ENCODE data around the gene PPFIA1. TPM values are rescaled to one million over a fixed set of nuclear protein-coding genes. Genes with fewer than 3 reads are reported as not detected.
A peak's percentile ranks its signal among the peaks of the same experiment; 100 is the strongest.
"Not testable (repeated sequence)": the region's sequence is repeated elsewhere in the genome, so short reads cannot be mapped to it uniquely, and the experiment has no call there.

The PPFIA1 gene
- total and polyA plus RNA-seq, 2 of the 13 experiments (the other 11 are each of a cell fraction or from before 2014, with no cell fraction given) = 29.9 to 45.2 TPM

DNA sequence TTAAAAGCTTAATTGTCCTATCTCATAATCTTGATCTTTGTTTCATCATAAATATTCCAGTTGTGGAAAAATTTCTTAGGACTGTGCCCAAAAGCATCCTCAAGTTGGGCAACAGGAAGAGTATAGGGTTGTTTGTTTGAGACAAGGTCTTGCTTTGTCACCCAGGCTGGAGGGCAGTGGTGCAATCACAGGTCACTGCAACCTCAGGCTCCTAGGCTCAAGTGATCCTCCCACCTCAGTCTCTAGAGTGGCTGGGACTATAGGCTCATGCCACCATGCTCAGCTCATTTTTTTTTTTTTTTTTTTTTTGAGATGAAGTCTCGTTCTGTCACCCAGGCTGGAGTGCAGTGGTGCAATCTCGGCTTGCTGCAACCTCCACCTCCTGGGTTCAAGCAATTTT lies 11.4 kb upstream of the PPFIA1 start:
- in situ Hi-C loops (cut with HindIII; ENCODE audit: extremely low pct_ligation_motif_present, low pct_unique_long_range_greater_than_20kb); H3K4me2 ChIP-seq (ENCODE audit: low read depth, low read length); H3K9ac ChIP-seq (ENCODE audit: insufficient read depth, low read depth, low read length); H3K9me3 ChIP-seq (ENCODE audit: low read length); BruUV-seq (replicated peaks); H3K27ac ChIP-seq (ENCODE audit: extremely low read length, insufficient read depth, low read length); intact Hi-C loops (cut with micrococcal nuclease; ENCODE audit: unreplicated experiment); H3K79me2 ChIP-seq (ENCODE audit: insufficient read depth, low read length); H3K36me3 ChIP-seq (replicated peaks in 1 of 2; ENCODE audit: control insufficient read depth in 1 of 2, insufficient read depth in 2 of 2, low read length in 2 of 2); POLR2A ChIA-PET; H4K20me1 ChIP-seq (ENCODE audit: insufficient read depth, low read length); H2AFZ ChIP-seq (ENCODE audit: low read length); H3K4me3 ChIP-seq (replicated peaks in 1 of 3; ENCODE audit: insufficient read depth in 1 of 3, low read depth in 2 of 3, low read length in 3 of 3); CTCF ChIA-PET (ENCODE audit: low intra/inter-chr PET ratio, low total read pairs); H3K27me3 ChIP-seq (ENCODE audit: control insufficient read depth in 1 of 2, insufficient read depth in 2 of 2, low read length in 2 of 2); TF ChIP-seq SOX13 (IDR thresholded peaks at IDR 0.05); FOXA1 (IDR thresholded peaks at IDR 0.05); SOX6 (IDR thresholded peaks at IDR 0.05); FOXP1 (IDR thresholded peaks at IDR 0.05); EP300 (CRISPR knock-in tag; IDR thresholded peaks at IDR 0.05; ENCODE audit: borderline replicate concordance): not testable (repeated sequence)
- H3K4me1 ChIP-seq (ENCODE audit: insufficient read depth, low read length) = peaks cover 20% of the 10 kb centered on the region
- ATAC-seq (peak; percentile 82), FAIRE-seq (peak; percentile 87), DNase-seq (ENCODE audit: low spot score) (peak; percentile 77)
- WGBS (ENCODE audit: low lambda C conversion rate) = 0% methylated on average over 2 of the region's 2 CpGs
- TF ChIP-seq SOX13 (CRISPR knock-in tag; conservative IDR thresholded peaks at IDR 0.05 in 1 of 2, IDR thresholded peaks at IDR 0.05 in 1 of 2) (peak in 1 of 2 experiments; percentile 29; a peak in 1 of 4 replicates), NR2F6 (IDR thresholded peaks at IDR 0.05) (peak; percentile 40), NR2F6 (CRISPR knock-in tag; IDR thresholded peaks at IDR 0.05) (peak; percentile 36; the same call in 1 of the 2 replicates), FOXA1 (CRISPR knock-in tag; IDR thresholded peaks at IDR 0.05) (0 out of 2 replicates have a peak, but pooled peaks have one; percentile 20), RARA (CRISPR knock-in tag; IDR thresholded peaks at IDR 0.05) (0 out of 2 replicates have a peak, but pooled peaks have one; percentile 22), SOX6 (CRISPR knock-in tag; IDR thresholded peaks at IDR 0.05) (peak; percentile 18; the same call in 1 of the 2 replicates), FOXP1 (CRISPR knock-in tag; IDR thresholded peaks at IDR 0.05) (0 out of 2 replicates have a peak, but pooled peaks have one; percentile 20), HNF4A (CRISPR knock-in tag; IDR thresholded peaks at IDR 0.05) (0 out of 2 replicates have a peak, but pooled peaks have one; percentile 11), EP300 (IDR thresholded peaks at IDR 0.05; ENCODE audit: low read depth in 2 of 2, low read length in 2 of 2) (peak in 1 of 2 experiments; percentile 31; a peak in 1 of 4 replicates), GATAD2A (CRISPR knock-in tag; IDR thresholded peaks at IDR 0.05) (peak; percentile 51; the same call in 1 of the 2 replicates), CEBPB (IDR thresholded peaks at IDR 0.05; ENCODE audit: borderline replicate concordance, low read depth, low read length) (peak; percentile 92), SALL1 (CRISPR knock-in tag; IDR thresholded peaks at IDR 0.05) (0 out of 2 replicates have a peak, but pooled peaks have one; percentile 28), FOSL2 (CRISPR knock-in tag; IDR thresholded peaks at IDR 0.05) (0 out of 2 replicates have a peak, but pooled peaks have one; percentile 9)
- TF ChIP-seq, protein P1, sequence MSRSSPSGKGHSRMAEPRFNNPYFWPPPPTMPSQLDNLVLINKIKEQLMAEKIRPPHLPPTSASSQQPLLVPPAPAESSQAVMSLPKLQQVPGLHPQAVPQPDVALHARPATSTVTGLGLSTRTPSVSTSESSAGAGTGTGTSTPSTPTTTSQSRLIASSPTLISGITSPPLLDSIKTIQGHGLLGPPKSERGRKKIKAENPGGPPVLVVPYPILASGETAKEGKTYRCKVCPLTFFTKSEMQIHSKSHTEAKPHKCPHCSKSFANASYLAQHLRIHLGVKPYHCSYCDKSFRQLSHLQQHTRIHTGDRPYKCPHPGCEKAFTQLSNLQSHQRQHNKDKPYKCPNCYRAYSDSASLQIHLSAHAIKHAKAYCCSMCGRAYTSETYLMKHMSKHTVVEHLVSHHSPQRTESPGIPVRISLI (CRISPR knock-in tag; IDR thresholded peaks at IDR 0.05; ENCODE audit: borderline replicate concordance) = peak; percentile 60; the same call in 1 of the 2 replicates
- TF ChIP-seq, protein P2, sequence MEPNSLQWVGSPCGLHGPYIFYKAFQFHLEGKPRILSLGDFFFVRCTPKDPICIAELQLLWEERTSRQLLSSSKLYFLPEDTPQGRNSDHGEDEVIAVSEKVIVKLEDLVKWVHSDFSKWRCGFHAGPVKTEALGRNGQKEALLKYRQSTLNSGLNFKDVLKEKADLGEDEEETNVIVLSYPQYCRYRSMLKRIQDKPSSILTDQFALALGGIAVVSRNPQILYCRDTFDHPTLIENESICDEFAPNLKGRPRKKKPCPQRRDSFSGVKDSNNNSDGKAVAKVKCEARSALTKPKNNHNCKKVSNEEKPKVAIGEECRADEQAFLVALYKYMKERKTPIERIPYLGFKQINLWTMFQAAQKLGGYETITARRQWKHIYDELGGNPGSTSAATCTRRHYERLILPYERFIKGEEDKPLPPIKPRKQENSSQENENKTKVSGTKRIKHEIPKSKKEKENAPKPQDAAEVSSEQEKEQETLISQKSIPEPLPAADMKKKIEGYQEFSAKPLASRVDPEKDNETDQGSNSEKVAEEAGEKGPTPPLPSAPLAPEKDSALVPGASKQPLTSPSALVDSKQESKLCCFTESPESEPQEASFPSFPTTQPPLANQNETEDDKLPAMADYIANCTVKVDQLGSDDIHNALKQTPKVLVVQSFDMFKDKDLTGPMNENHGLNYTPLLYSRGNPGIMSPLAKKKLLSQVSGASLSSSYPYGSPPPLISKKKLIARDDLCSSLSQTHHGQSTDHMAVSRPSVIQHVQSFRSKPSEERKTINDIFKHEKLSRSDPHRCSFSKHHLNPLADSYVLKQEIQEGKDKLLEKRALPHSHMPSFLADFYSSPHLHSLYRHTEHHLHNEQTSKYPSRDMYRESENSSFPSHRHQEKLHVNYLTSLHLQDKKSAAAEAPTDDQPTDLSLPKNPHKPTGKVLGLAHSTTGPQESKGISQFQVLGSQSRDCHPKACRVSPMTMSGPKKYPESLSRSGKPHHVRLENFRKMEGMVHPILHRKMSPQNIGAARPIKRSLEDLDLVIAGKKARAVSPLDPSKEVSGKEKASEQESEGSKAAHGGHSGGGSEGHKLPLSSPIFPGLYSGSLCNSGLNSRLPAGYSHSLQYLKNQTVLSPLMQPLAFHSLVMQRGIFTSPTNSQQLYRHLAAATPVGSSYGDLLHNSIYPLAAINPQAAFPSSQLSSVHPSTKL (CRISPR knock-in tag; IDR thresholded peaks at IDR 0.05) = 0 out of 2 replicates have a peak, but pooled peaks have one; percentile 25
- TF ChIP-seq, protein P3, sequence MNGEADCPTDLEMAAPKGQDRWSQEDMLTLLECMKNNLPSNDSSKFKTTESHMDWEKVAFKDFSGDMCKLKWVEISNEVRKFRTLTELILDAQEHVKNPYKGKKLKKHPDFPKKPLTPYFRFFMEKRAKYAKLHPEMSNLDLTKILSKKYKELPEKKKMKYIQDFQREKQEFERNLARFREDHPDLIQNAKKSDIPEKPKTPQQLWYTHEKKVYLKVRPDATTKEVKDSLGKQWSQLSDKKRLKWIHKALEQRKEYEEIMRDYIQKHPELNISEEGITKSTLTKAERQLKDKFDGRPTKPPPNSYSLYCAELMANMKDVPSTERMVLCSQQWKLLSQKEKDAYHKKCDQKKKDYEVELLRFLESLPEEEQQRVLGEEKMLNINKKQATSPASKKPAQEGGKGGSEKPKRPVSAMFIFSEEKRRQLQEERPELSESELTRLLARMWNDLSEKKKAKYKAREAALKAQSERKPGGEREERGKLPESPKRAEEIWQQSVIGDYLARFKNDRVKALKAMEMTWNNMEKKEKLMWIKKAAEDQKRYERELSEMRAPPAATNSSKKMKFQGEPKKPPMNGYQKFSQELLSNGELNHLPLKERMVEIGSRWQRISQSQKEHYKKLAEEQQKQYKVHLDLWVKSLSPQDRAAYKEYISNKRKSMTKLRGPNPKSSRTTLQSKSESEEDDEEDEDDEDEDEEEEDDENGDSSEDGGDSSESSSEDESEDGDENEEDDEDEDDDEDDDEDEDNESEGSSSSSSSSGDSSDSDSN (CRISPR knock-in tag; IDR thresholded peaks at IDR 0.05) = 0 out of 2 replicates have a peak, but pooled peaks have one; percentile 22

All from HepG2 (cell line).